ENCODE results near the gene TBC1D13.

The TBC1D13 gene

DNA sequence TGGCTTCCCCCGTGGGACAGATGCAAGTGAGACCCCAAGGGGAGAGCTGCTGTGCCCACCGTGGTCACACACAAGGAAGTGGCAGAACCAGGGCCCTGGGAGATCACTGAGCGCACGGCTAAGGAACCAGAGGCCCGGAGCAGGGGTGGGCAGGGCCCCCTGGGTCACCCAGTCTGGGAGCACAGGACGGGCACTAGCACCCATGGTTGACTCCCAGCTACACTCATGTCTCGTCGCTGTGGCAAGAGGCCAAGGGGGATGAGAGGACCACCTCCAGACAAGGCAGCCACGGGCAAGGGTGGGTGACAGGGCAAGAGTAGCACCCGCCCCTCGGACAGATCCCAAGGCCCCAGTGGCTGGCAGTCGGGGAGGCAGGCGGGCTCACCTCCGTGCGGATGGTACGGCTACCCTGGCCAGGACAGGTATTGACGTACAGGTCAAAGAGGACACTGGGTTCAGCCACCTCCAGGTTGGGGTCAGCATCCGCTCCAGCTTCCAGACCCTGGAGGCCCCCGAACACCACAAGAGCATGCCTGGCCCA, 36.4 kb downstream of the TBC1D13 start:
- H3K9me3 Mint-ChIP-seq = no peaks in the 10 kb centered on the region
- H3K36me3 Mint-ChIP-seq = peaks cover 82% of the 10 kb centered on the region
- DNase-seq (ENCODE audit: low spot score in 2 of 2) (no peak), ATAC-seq (no peak)
- H3K4me3 Mint-ChIP-seq = no peak overlapping the region
- peaks cover 39% of the 10 kb centered on the region for H3K4me1 Mint-ChIP-seq
- peak overlapping the region; percentile 37 for H3K27ac Mint-ChIP-seq

DNA sequence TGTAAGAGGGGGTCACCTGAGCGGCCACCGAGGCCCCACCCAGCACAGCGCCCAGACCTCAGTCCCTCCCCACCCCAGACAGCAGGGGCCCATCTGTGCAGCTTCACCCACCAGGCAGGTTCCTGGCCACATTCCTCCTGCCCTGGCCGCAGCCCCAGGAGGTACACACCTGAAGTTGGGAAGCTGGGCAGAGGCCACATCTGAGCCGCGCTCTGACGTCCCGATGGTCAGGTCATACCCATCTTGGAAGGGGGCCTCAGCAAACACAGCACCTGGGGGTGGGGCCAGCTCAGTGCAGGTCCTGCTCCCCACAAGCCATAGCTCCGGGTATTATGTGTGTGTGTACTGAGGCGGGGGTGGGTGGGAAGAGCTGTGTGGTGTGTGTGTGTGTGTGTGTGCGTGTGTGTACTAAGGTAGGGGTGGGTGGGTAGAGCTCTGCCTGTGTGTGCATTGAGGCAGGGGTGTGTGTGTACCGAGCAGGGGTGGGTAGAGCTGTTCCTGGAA, 36.9 kb downstream of the TBC1D13 start:
- no peak overlapping the region for H3K27ac Mint-ChIP-seq
- H3K4me1 Mint-ChIP-seq = peaks cover 45% of the 10 kb centered on the region
- ATAC-seq = no peak
- H3K36me3 Mint-ChIP-seq = peaks cover 87% of the 10 kb centered on the region
- DNase-seq (ENCODE audit: low spot score in 2 of 2) = no peak
- H3K9me3 Mint-ChIP-seq = no peaks in the 10 kb centered on the region
- H3K4me3 Mint-ChIP-seq = no peak overlapping the region

GRCh38 chr9:128824911-128825310, 37.9 kb downstream of the TBC1D13 start:
- no peaks in the 10 kb centered on the region for H3K9me3 Mint-ChIP-seq
- no peak overlapping the region for H3K4me3 Mint-ChIP-seq
- DNase-seq (ENCODE audit: low spot score in 2 of 2) (no peak), ATAC-seq (no peak)
- peak overlapping the region; percentile 20 for H3K27ac Mint-ChIP-seq
- H3K4me1 Mint-ChIP-seq = peaks cover 46% of the 10 kb centered on the region
- peaks cover 96% of the 10 kb centered on the region for H3K36me3 Mint-ChIP-seq

GRCh38 chr9:128825923-128826700, 39.1 kb downstream of the TBC1D13 start:
- no peak for DNase-seq (ENCODE audit: low spot score in 2 of 2)
- H3K36me3 Mint-ChIP-seq = peaks cover 87% of the 10 kb centered on the region
- H3K9me3 Mint-ChIP-seq = no peaks in the 10 kb centered on the region
- ATAC-seq = no peak
- H3K27ac Mint-ChIP-seq = peak overlapping the region; percentile 67
- no peak overlapping the region for H3K4me3 Mint-ChIP-seq
- peaks cover 40% of the 10 kb centered on the region for H3K4me1 Mint-ChIP-seq

DNA sequence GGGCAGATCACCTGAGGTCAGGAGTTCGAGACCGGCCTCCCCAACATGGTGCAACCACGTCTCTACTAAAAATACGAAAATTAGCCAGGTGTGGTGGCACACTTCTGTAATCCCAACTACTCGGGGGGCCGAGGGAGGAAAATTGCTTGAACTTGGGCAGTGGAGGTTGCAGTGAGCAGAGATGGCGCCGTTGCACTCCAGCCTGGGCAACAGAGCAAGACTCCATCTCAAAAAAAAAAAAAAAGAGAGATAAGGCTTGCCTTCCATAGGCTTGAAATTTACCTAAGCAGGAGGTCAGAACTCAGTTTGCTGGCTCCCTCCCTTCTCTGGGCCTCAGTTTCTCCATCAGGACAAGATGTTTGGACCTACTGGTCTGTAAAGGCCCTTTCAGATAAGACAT, 41.2 kb downstream of the TBC1D13 start:
- Mint-ChIP-seq H3K4me3 (peak overlapping the region; percentile 99), H3K9me3 (no peaks in the 10 kb centered on the region), H3K27ac (peak overlapping the region; percentile 96), H3K36me3 (peaks cover 66% of the 10 kb centered on the region), H3K4me1 (peaks cover 28% of the 10 kb centered on the region)
- DNase-seq (ENCODE audit: low spot score in 2 of 2) (no peak), ATAC-seq (no peak)

DNA sequence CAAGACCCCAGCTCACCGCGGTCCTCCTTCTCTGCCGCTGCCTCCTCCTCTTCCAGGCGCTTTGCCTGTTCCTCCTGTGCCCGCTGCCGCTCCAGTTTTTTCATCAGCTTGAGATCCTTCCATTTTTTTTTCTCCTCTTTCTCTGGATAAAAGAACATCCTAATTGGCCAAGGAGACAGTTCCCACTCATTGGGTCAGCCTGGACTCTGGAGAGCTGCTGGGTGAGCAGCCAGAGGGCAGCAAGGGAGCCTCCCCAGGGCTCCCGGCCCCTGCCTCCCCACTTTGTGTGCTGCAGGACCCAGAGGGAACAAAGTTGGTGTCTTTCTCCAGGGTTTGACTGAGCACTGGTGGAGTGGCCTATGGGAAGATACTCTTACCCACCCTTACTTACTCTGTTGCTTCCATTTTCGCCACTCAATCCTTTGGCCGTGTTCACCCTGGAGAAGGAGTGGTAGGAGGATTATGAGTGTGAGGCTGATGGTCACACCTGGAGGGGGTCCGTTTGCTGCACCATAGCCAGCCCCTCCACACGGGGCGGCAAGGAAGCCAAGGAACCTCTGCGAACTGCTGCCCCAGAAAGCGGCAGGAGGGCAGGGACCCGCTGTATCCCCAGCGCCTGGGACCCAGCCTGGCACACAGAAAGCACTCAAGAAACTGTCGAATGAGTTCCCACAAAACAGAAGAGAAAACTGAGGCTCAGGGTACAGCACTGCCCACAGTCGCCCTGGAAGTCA, 41.8 kb downstream of the TBC1D13 start:
- Mint-ChIP-seq H3K4me3 (peak overlapping the region; percentile 99), H3K27ac (peak overlapping the region; percentile 96), H3K9me3 (no peaks in the 10 kb centered on the region), H3K36me3 (peaks cover 65% of the 10 kb centered on the region), H3K4me1 (peaks cover 28% of the 10 kb centered on the region)
- ATAC-seq = no peak
- peak in 1 of 2 donors; percentile 63 for DNase-seq (ENCODE audit: low spot score in 2 of 2)

DNA sequence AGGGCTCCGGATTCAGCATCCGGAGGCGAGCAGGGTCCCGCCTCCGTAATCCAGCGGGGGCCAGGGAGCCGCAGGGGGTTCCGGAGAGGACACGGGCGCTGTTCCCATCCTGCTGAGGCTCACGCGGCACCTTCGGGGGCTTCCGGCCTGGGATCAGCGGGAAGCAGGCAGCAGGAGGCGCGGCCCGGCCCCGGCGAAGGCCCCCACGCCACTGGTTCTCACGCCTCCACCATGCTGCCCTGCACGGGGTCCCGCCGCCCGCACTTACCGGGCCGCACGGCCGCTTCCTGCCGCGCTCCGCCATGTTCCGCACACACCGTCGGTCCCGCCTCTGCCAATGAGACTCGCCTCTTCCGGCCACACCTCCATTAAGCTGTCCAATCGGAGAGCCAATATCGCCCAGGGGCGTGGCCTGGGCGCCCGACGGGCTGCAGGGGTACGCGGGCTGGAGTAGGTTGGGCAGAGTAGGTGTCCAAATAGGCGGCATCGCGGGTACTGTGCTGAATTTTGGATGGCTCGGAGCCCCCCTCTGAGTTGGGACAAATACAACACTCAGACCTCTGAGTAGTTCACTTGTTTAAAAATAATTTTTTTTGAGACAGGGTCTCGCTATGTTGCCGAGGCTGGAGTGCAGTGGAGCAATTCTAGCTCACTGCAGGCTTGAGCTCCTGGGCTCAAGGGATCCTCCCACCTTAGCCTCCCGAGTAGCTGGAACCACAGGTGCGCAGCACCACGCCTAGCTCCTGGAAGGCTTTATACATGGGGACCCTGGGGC, 42.6 kb downstream of the TBC1D13 start, which contains the start of gene SPOUT1:
SPOUT1 (minus strand) TSS at position 318 of the 775 bp plus-strand sequence; CDS start at position 304, 14 bp downstream.
- Mint-ChIP-seq H3K36me3 (peaks cover 61% of the 10 kb centered on the region), H3K27ac (peak within 1 kb of the TSS; percentile 96), H3K4me3 (peak within 1 kb of the TSS; percentile 99), H3K9me3 (no peaks in the 10 kb centered on the region), H3K4me1 (peaks cover 28% of the 10 kb centered on the region)
- ATAC-seq (peak; percentile 98), DNase-seq (ENCODE audit: low spot score in 2 of 2) (peak; percentile 87 to 95)

DNA sequence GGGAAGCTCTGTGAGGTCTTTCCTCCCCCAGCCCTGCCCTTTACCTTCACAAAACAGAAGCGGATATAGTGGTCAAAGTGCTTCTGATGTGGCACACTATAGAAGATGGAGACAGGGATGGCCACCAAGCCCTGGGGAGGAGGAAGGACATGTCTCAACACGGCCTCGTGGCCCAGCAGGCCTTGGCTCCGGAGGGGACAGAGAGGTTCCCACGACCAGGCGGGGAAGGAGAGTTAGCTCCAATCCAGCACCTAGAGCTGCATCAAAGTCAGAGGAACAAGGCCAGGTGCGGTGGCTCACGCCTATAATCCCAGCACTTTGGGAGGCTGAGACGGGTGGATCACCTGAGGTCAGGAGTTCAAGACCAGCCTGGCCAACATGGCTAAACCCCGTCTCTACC, 46.6 kb downstream of the TBC1D13 start:
- Mint-ChIP-seq H3K4me3 (no peak overlapping the region), H3K9me3 (no peaks in the 10 kb centered on the region), H3K27ac (no peak overlapping the region), H3K4me1 (peaks cover 17% of the 10 kb centered on the region), H3K36me3 (peaks cover 35% of the 10 kb centered on the region)
- no peak for DNase-seq (ENCODE audit: low spot score in 2 of 2)
- no peak for ATAC-seq

DNA sequence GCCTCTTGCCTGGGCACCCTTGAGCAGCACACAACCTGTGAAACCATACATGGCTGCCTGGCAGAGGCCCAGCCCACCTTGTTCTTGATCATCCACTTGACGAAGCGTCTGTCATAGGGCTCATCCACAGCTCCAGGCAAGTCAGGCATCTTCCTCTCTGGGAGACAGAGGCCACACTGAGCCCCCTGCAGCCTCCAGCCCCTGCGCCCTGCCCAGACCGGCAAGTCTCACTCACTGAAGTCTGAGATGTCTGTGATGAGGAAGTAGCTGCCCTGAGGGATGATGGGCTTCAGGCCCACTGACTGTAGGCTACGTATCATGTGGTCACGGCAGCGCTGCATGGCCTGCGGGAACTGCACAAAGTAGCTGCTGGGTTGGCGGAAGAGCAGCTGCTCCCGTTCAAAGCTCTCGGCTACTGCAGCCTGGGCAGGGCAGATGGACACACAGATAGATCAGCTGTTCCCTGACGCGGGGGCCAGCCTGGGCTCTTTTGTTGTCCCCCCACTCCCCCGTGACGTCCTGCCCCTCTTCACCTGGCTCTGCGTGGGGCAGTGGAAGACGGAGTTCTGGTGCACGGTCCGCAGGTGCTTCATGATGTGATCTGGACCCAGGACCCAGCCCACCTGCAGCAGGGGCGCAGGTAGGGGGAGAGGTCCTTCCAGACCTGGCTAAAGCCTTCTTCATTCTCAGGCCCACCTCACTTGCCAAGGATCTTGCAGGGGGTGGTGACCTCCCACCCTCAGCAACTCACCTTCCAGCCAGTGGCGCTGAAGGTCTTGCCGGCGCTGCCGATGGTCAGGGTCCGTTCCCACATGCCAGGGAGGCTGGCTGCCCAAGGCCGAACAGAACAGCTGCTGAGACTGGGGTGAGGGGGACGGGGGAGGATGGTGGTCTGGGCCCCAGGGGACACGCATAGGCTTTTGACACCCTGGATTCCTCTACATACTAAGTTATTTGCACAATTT, 48.5 kb downstream of the TBC1D13 start:
- ATAC-seq = peak; percentile 32
- no peaks in the 10 kb centered on the region for H3K9me3 Mint-ChIP-seq
- H3K27ac Mint-ChIP-seq = no peak overlapping the region
- no peaks in the 10 kb centered on the region for H3K4me1 Mint-ChIP-seq
- peaks cover 28% of the 10 kb centered on the region for H3K36me3 Mint-ChIP-seq
- DNase-seq (ENCODE audit: low spot score in 2 of 2) = no peak
- H3K4me3 Mint-ChIP-seq = no peak overlapping the region

DNA sequence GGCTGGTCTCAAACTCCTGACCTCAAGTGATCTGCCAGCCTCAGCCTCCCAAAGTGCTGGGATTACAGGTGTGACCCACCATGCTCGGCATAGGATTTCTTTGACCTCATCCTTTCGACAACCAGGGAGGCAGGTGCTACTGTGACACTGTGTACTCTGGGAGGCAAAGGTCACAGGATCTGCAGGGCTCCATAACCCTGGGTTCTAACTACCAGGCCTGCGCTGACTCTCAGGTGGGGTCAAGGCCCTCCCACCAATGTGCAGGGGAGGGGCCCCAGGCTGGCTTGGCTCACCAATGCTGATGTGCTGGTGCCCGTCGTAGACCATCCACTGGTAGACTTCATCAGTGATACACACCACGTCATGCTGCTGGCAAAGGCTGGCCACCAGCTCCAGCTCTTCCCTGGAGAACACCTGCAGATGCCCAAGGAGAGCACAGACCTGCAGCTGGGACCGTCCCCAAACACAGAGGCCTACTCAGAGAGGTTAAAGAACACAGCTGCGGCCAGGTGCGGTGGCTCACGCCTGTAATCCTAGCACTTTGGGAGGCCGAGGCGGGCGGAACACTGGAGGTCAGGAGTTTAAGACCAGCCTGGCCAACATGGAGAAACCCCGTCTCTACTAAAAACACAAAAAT, 49.6 kb downstream of the TBC1D13 start:
- Mint-ChIP-seq H3K4me3 (no peak overlapping the region), H3K9me3 (no peaks in the 10 kb centered on the region), H3K36me3 (peaks cover 28% of the 10 kb centered on the region), H3K4me1 (no peaks in the 10 kb centered on the region), H3K27ac (no peak overlapping the region)
- DNase-seq (ENCODE audit: low spot score in 2 of 2) = no peak
- ATAC-seq = no peak

GRCh38 chr9:128838338-128838737, 51.3 kb downstream of the TBC1D13 start:
- Mint-ChIP-seq H3K4me3 (no peak overlapping the region), H3K4me1 (no peaks in the 10 kb centered on the region), H3K27ac (no peak overlapping the region), H3K36me3 (peaks cover 28% of the 10 kb centered on the region), H3K9me3 (no peaks in the 10 kb centered on the region)
- DNase-seq (ENCODE audit: low spot score in 2 of 2) (no peak), ATAC-seq (no peak)

GRCh38 chr9:128840524-128840923, 53.5 kb downstream of the TBC1D13 start:
- no peak for ATAC-seq
- H3K36me3 Mint-ChIP-seq = peaks cover 23% of the 10 kb centered on the region
- H3K4me1 Mint-ChIP-seq = no peaks in the 10 kb centered on the region
- no peak for DNase-seq (ENCODE audit: low spot score in 2 of 2)
- no peak overlapping the region for H3K27ac Mint-ChIP-seq
- no peak overlapping the region for H3K4me3 Mint-ChIP-seq
- no peaks in the 10 kb centered on the region for H3K9me3 Mint-ChIP-seq

- Mint-ChIP-seq H3K9me3 (no peaks in the 10 kb centered on the region), H3K4me1 (no peaks in the 10 kb centered on the region), H3K36me3 (peaks cover 22% of the 10 kb centered on the region), H3K4me3 (no peak overlapping the region), H3K27ac (peak overlapping the region; percentile 8)
- no peak for DNase-seq (ENCODE audit: low spot score in 2 of 2)
- ATAC-seq = no peak
Observed at GRCh38 chr9:128841694-128842492, 54.8 kb downstream of the TBC1D13 start.
